Anterior cingulate cortex (tissue), 58 donors: Measurements from ENCODE around the gene PRKCZ.

Experiments
- DNase-seq, 58 donors: peaks; one replicate each; lab custom pipeline; 2025; lab: John Stamatoyannopoulos, UW

The PRKCZ gene

DNA sequence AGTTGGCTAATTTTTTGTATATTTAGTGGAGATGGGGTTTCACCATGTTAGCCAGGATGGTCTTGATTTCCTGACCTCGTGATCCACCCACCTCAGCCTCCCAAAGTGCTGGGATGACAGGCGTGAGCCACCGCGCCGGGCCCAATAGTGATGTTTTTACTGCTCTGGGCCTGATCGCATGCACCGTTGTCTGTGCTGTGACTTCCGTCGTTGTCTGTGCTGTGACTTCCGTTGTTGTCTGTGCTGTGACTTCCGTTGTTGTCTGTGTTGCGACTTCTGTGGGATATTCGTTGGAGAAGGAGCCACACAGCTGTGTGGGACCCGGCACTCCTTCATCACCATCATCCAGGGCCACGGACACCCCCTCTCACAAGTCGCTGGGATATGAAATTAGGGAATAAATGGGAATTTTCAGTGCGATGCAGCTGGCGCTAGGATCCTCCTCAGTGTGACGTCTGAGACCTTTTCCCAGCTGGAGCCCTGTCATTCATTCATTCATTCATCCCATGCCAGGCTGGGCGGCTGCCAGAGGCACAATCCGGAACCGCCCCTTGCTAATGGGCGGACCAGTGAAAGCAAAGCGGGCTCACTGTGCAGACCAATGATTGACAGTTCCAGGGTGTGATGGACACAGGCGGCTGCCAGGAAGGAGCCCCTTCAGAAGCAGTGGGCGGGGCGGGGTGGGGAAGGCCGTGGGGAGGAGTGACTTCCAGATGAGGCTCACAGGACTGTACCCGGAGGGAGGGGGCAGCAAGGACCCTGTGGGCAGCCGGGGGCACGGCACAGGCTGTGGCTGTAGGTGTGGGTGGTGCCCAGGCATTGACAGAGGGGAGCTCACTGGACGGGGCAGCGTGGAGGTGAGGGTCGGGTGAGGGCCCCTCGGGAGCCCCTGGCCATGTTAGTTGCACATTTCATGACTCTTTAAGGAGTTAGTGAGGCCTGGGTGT lies 48.9 kb downstream of the PRKCZ start:
- DNase-seq: peak in 52 of 58 donors; percentile 19 to 93 (median 76)

DNA sequence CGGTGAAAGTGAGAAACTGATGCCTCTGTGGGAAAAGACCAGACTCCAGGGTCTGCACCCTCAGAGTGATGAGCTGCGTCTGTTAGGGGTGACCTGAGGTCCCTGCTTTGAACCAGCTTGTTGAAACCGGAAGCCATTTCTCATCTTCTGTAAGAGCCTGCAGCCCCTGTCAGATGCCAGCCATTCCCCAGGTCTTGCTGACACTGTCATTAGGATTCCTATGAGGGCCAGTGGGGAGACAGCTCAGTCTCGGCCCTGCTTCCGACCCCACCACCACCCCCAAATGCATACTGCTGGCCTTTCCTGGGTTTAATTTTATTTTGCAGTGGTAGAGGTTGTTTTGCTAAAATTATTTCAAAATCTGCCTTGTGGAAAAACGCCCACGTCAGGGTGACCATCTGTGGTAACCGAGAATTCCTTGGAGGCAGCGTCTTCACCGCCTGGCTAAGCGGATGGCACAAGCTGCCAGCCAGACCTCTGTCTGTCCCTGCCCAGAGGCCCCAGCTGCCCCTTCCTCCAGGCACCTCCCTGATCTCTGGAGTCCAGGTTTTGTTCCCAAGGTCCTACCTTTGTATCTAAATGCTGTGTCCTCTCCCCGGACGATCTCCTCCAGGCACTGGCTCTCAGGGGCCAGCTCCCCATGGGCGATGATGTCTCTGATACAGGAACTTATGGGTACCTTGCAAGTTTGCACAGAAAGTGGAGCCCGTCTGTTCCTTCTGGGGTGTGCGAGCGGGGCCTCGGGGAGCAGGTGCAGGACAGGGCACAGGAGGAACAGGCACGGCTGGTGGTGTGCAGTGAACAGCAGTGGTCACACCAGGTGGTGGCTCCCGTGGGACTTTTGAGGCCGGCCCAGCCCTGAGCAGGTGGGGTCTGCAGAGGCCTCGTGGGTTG lies 49.9 kb downstream of the PRKCZ start:
- DNase-seq: peak in 7 of 58 donors; percentile 15 to 54 (median 28)

DNA sequence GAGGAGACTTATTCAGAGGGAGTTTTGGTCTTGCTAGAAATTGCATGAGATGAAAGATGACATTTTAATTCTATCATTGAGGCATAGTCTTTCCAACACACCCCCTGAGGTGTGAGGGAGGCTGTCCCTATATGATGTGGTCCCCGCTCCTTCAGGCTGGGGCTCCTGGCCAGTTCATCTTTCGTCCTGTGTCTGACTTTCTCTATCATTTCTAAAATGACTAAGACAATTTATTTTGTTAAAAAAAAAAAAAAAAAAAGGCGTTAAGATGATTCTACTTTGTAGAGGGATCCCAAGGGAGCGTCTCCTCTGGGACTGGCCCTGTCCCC lies 50.5 kb downstream of the PRKCZ start:
- DNase-seq: no peak

DNA sequence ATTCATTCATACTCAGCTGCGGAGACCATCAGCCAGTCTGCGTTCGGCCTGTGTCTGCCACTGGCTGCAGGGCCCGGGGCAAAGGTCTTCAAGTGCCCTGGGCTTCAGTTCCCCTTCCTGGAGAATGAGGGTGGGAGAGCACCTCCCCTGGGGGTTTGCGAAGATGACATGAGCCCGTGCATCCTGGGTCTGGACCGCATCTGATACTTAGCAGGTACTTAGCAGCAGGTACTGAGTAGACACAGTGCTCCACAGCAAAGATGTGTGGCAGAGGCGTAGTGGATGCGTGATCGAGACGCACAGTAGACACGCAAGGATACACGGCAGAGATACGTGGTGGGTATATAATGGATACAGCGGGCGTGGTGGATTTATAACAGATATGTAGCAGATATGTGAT lies 51.3 kb downstream of the PRKCZ start:
- no peak for DNase-seq

DNA sequence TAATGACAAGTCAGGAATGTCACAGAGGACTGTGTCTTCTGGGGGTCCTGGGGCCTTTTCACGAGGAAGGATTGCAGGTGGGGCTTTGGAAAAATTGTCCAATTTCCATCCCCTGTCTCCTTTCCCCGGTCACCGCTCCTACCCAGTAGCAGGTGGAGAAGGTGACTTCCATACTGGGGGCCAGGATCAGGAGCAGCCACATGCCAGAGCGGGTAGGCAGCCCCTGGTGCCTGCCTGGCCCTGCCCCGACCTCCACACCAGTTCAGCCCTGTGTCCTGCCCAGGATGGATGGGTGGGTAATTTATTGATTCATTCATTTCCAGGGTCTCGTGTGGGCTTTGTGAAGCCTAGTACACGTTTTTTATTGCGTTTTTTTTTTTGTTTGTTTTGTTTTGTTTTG lies 51.7 kb downstream of the PRKCZ start:
- DNase-seq: no peak

DNA sequence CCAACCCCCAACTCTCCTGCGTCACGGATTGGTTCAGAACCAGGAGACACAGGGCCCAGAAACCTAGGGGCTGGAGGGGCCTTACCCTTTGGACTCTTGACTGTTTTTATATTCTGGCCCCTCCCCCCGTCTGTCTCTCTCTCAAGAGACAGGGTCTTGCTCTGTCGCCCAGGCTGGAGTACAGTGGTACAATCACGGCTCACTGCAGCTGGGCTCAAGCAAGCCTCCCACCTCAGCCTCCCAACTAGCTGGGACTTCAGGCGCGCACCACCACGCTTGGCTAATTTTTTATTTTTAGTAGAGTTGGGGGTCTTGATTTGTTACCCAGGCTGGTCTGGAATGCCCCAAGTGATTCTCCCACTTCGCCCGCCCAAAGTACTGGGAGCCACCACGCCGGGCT lies 52.5 kb downstream of the PRKCZ start:
- DNase-seq: no peak

DNA sequence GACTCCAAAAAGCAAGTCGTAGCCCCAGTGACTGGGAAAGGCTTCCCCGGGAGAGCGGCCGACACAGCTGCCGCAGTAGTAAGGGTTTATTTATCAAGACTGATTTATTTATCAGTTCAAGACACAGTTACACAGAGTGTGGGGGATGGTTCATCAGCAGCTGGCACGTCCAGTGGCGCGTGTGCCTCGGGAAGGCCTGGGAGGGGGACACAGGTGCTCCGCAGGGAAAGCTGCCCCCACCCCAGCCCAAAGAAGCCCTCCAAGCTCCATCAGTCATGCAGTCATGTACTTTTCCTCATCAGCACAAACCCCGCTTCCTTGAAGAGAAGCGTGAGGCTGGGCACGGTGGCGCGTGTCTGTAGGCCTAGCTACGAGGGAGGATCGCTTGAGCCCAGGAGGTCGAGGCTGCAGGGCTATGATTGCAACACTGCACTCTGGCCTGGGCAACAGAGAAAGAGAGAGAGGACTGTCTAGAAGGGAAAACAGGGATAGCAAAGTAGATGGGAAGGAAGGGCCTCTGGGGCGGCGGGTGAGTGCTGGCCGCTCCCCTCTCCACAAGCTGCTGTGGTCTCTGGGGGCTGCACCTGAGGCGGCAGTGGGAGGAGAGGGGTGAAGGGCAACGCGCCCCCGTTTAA lies 53.2 kb downstream of the PRKCZ start:
- DNase-seq: no peak

DNA sequence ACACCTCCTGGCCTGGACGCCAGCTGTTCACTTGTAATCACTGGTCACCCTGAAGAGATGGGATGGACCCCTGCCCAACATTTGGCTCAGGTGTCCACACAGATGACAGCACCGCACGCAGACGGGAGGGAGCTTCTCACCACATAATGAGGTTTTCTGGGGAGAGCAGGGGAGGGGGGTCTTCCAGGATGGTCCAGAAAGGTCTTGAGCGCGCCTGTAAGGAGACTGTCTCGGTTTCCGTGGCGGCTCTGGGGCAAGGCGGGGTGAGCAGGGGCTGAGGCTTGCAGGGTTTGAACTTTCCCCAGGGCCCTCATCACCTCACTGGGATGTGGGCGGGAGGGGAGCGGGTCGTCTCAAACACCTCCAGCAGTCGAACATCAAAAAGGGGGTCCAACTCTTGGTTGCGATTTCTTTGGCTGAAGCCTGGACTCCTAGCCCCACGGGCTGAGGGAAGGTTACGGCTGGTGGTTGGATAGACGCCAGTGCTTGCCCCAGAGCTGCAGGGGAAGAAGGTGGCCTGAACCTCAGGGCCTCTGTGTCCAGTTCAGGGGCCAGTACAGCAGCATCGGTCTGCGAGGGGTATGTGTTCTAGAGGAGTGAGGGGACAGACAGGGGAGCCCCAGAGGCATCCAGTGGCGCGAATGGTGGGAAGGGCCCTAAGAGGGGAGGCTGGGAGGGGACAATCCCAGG lies 53.8 kb downstream of the PRKCZ start:
- DNase-seq: no peak

DNA sequence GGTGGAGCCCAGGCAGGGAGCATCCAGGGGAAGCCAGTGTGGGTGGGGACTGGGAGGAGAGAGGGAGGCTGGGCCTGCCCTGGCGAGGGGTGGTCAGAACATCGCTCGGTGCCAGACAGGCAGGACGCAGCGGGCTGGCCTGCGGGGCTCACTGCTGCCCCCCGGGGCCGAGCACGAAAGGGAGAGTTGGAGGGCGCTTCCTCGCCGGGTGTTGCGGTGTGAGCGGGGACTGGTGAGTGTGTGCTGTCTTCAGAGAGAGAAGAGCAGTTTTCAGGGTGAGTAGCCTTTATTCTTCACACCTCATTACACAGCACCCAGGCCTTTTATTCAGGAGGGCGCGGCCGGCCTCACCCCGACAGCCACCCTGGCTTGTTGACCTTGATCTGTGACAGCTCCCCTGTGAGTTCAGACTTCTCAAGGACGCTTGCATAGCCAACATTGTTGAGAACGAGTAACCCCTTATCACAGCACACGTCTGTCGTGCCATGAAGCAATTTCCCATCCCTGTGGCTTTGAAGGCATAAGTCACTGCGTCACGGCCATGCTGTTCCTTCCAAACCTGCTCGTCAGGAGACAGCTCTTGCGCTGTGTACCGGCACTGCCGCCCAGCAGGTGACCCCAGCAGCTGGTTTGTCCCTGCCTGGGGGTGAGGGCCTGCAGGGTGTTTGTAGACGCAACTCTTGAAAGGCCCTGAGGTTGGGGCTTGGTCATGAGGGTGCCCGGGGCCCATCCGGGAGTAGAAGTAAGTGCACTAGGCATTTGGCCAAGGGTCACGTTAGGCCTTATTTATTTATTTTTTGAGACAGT lies 54.6 kb downstream of the PRKCZ start:
- no peak for DNase-seq

DNA sequence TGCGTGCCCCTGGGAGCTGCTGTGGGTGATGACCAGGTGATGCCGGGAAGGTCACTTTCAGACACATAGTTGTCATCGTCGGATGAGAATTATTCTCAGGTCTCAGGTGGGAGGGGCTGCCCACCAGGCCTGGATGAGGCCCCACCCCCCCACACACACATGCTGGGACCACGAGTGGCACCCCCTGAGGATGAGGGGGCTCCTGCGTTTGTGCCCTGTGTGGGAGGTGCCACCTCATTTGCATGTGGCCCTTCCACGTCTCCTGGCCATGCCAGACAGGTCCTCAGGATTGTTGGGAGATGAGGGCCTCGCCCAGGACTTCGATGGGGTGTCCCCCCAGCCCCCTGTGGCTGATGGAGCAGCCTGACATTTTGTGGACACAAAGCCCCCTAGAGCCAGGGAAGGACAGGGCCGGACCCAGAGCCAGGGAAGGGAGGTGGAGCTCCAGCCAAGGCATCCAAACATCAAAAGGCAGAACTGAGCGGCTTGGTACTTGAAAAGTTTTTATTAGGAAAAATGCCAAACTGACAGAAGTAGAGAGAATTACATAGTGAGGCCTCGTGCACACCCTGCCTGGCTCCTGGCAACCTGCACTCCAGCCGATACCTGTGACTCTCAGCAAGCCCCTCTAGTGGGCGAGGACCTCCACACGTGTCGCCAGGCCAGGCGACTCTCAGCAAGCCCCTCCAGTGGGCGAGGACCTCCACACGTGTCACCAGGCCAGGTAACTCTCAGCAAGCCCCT lies 55.7 kb downstream of the PRKCZ start:
- DNase-seq: no peak

DNA sequence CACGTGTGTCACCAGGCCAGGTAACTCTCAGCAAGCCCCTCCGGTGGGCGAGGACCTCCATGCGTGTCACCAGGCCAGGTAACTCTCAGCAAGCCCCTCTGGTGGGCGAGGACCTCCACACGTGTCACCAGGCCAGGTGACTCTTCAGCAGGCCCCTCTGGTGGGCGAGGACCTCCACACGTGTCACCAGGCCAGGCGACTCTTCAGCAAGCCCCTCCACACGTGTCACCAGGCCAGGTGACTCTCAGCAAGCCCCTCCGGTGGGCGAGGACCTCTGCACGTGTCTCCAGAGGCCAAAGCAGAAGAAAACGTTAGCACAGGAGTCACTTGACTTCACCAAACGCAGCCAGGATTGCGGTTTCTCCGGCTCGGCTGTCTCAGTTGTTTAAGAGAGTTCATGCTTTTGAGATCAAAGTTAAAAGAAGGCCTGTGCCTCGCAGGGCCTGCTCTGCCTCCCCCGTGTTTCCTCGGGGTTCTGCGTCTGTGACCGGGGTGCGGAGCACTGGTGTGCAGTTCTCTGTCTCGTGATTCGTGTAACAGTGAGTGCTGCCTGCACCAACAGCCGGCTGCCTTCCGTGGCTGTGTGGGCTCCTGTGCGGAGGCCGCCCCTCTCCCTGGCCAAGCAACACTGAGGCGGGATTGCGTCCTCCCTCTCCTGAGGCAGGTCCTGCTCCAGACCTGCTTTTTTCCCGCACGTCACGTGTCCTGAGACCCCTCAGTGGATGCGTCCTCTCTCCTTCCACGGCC lies 56.6 kb downstream of the PRKCZ start:
- DNase-seq: no peak

DNA sequence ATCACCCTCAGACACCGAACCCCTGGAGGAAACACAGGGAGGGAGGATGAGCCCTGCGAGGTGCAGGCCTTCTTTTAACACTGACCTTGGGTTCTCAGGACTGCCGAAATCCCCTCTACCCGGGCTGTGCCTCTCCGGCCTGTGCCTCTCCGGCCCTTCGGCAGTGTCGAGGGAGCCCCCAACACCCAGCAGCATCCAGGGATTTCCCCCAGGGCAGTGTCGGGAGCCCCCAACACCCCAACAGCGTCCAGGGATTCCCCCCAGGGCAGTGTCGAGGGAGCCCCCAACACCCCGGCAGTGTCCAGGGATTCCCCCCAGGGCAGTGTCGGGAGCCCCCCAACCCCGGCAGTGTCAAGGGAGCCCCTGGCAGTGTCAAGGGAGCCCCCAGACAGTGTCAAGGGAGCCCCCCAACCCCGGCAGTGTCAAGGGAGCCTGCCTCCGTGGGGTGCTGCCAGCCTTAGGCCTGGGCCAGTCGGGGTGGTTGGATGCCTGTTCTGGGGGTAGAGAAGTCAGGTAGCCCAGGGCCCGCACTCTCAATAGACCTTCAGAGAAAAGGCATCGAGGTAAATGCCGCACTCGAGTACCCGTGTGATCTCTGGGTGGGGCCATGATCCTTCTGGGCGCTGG lies 57.5 kb downstream of the PRKCZ start:
- no peak for DNase-seq

DNA sequence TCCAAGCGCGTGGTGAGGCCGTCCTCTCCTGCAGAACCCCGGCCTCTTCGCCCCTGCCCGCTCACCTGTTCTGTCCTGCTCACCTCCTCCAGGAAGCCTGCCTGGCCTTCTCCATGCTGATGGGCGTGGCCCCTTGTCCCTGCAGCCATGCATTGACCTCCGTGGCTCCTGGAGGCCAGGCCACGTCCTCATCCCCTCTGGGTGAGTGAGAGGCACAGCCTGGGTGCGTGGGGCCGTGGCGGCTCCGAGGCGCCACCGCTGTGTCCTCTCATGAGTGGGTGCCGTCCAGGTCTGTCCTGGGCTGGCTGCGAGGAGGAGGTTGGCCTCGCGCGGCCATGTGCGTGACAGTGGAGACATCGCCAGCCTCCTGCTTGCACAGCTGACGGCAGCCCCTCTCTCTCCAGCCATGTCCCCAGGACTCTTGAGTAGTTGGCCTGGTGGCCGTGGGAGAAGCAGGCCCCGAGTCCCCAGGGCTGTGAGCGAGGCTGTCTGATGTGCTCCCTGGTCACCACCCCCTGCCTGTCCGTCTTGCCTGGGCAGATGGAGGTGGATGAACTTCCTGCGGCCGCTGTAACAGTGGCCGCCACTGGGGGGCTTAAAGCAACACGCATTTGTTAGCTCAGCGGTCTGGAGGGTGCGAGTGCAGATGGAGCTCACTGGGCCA lies 58.1 kb downstream of the PRKCZ start:
- DNase-seq: peak in 3 of 58 donors; percentile 23 to 46 (median 26)

DNA sequence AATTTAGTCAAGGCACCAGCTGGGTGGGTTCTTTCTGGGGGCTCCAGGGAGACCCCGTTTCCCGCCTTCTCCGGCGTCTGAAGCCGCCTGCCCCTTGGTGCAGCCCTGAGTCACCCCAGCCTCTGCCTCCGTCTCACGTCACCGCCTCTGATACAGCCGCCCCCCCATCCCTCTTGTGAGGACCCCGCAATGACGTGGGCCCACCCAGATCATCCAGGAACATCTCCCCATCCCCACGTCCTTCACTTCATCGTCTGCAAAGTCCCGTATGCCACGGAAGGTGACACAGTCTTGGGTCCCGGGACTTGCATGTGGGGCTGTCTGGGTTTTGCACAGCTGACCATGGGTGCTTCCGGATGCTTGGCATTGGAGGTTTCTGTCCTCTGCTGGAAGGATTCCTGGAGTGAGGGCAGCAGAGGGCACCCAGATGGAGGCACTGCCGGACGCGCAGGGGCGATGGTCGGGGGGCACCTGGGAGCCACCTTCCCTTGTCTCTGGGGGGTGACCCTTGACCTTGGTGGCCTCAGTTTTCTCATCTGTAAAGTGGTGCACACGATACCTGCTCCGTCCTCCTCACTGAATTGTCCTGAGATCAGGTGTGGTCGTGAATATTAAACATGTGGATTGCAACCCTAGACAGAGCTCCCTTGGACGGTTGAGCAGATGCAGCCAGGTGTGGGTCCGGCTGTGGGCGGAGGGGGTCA lies 58.8 kb downstream of the PRKCZ start:
- no peak for DNase-seq

DNA sequence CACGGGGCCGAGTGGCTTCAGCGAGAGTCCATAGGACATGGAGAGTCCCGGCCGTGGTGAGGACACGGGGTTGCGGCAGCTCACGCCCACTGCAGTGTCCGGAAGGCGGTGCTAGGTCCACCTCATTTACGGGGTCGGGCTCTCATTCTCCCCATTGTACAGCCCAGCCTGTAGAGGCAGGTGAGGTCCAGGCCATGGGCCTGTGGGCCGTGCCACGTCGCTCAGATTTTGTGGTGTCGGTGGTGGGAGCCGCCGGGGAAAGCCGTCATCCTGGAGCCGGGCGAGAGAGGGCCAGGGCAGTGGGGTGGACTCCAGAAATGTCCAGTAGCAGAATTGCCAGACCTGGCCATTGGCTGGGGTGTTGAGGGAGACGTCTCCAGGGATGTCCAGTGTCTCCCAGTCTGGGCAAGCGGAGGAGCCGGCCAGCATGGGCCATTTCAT lies 59.4 kb downstream of the PRKCZ start:
- DNase-seq: no peak

DNA sequence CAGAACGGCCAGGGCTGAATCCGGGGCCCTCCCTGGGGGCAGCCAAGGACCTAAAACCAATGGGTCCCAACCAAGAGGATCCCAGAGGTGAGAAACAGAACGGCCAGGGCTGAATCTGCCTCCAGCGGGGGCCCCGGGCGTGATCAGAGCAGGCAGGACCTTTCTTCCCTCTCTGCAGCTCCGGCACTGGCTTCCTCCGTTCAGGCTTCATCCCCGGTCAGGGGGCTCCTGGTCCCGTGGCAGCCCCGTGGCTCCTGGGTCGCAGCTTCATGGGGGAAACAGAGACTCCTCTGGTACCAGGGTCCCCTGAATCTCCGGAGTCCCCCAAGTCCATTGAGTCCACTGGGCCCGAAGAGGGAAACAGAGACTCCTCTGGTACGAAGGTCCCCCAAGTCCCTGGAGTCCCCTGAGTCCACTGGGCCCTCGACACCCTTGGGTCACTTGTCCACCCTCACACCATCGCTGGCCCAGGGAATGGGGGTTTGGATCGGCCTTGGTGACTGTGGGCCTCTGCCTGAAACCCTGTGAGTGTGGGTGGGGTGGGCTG lies 60.1 kb downstream of the PRKCZ start:
- no peak for DNase-seq
